OCI-M2 (cell line): ENCODE results near the gene NADK2.

Experiments
- DNase-seq: peaks from one replicate; lab custom pipeline; 2025; ENCODE audit not compliant: unreplicated experiment; lab: John Stamatoyannopoulos, UW

Gene NADK2

GRCh38 chr5:36250427-36250826 is 8.7 kb upstream of the NADK2 start:
- no peak for DNase-seq

- DNase-seq = no peak
Observed at GRCh38 chr5:36246036-36246800, 4.5 kb upstream of the NADK2 start.

GRCh38 chr5:36244076-36244475 is 2.4 kb upstream of the NADK2 start:
- no peak for DNase-seq

GRCh38 chr5:36243653-36244052 is 1.9 kb upstream of the NADK2 start:
- DNase-seq = no peak

GRCh38 chr5:36242534-36243485 is 1.1 kb upstream of the NADK2 start:
- no peak for DNase-seq

GRCh38 chr5:36240779-36241630 is 720 bp downstream of the NADK2 start:
- DNase-seq = no peak

- no peak for DNase-seq
Observed at GRCh38 chr5:36239370-36240293, 2.1 kb downstream of the NADK2 start.

- no peak for DNase-seq
Observed at GRCh38 chr5:36238502-36239295, 3.0 kb downstream of the NADK2 start.

GRCh38 chr5:36237751-36238150 is 4.0 kb downstream of the NADK2 start:
- DNase-seq = no peak

GRCh38 chr5:36236801-36237200 is 4.9 kb downstream of the NADK2 start:
- no peak for DNase-seq

GRCh38 chr5:36232533-36232932 is 9.2 kb downstream of the NADK2 start:
- no peak for DNase-seq

GRCh38 chr5:36230151-36230790 is 11.5 kb downstream of the NADK2 start:
- DNase-seq = no peak

- no peak for DNase-seq
Observed at GRCh38 chr5:36228505-36228904, 13.2 kb downstream of the NADK2 start.

- DNase-seq = no peak
Observed at GRCh38 chr5:36227046-36227445, 14.7 kb downstream of the NADK2 start.

GRCh38 chr5:36222620-36223019 is 19.1 kb downstream of the NADK2 start:
- DNase-seq = no peak

GRCh38 chr5:36217988-36218387 is 23.7 kb downstream of the NADK2 start:
- DNase-seq = no peak

GRCh38 chr5:36217567-36217966 is 24.2 kb downstream of the NADK2 start:
- DNase-seq = no peak

- DNase-seq = no peak
Observed at GRCh38 chr5:36215910-36216309, 25.8 kb downstream of the NADK2 start.

GRCh38 chr5:36214436-36214835 is 27.3 kb downstream of the NADK2 start:
- no peak for DNase-seq
